AG09319 (cell line): ENCODE measurements around the gene HSFX3.
"Not testable (repeated sequence)": the region's sequence is repeated elsewhere in the genome, so short reads cannot be mapped to it uniquely, and the experiment has no call there.

Source experiments
- DNase-seq: peaks from one replicate; pipeline ENCODE4 v3.0.0-alpha.2; 2010; ENCODE audit warnings: low read depth; ENCODE audit errors: extremely low read depth
- TF ChIP-seq, protein P1 (sequence below): IDR thresholded peaks from 2 replicates; pipeline ENCODE4 v1.5.1; 2011; ENCODE audit warnings: low read depth, mild to moderate bottlenecking, inconsistent platforms, low read length, moderate library complexity

HSFX3 gene

GRCh38 chrX:149528381-149528780 lies 21.3 kb downstream of the HSFX3 start:
- TF ChIP-seq, protein P1, sequence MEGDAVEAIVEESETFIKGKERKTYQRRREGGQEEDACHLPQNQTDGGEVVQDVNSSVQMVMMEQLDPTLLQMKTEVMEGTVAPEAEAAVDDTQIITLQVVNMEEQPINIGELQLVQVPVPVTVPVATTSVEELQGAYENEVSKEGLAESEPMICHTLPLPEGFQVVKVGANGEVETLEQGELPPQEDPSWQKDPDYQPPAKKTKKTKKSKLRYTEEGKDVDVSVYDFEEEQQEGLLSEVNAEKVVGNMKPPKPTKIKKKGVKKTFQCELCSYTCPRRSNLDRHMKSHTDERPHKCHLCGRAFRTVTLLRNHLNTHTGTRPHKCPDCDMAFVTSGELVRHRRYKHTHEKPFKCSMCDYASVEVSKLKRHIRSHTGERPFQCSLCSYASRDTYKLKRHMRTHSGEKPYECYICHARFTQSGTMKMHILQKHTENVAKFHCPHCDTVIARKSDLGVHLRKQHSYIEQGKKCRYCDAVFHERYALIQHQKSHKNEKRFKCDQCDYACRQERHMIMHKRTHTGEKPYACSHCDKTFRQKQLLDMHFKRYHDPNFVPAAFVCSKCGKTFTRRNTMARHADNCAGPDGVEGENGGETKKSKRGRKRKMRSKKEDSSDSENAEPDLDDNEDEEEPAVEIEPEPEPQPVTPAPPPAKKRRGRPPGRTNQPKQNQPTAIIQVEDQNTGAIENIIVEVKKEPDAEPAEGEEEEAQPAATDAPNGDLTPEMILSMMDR = no peak
- DNase-seq = no peak

DNA sequence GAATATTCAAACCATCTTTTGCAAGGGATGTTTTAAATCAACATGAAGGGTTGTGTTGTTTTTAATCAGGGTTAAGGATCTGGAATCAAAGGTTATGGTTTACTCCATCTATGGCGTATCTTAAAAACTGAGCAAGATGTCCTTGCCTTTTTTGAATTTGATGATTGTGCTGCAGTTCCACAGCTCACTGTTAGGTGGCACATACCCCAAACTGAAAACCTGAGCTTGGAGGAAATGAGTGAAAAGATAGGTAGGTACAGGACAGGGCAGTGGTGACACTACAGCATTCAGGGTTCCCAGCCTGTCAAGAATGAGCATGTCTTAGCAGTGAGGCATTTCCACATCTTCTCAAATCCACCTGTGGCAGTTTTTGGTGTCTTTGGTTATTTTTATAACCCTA lies 22.0 kb downstream of the HSFX3 start:
- TF ChIP-seq, protein P1 = peak; percentile 55
- no peak for DNase-seq

- not testable (repeated sequence) for DNase-seq
Measured at GRCh38 chrX:149526318-149527033, 23.2 kb downstream of the HSFX3 start.

DNA sequence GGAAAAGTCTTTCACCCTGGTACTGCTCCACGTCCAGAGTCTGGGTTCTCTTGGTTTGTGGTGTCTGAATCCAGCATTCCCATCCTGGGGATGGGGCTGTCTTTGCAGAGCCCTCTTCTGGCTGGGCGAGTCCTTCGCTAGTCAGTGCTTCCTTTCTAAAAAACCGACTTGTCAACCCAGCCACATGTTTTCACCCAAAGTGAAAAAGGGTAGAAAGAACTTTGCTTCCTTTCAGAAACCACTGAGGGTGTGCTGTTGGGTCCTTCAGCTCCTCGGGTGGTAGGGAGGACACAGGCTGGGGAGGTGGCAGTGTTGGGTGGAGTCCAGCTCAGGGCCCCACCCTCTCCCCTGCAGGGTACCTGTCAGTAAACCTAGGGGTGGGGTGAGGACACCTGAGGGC lies 23.8 kb downstream of the HSFX3 start:
- DNase-seq = not testable (repeated sequence)

- not testable (repeated sequence) for DNase-seq
Measured at GRCh38 chrX:149525389-149525788, 24.3 kb downstream of the HSFX3 start.

DNA sequence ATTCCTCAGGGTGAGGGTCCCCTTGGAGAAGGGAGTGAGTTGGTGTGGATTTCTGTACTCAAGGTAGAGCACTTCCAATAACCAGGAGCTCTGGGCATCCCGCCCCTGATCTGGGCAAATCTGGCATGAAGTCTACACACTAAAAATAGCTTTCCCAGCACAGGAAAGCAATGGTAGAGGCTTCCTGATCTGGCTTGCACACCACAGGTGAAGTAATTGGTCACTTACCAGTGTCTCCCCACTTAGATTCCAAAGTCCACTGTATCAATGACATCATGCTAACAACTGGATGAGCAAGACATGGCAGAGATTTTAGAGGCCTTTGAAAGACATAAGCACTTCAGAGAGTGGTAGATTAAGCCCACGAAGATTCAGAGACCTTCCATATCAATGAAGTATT lies 26.8 kb downstream of the HSFX3 start:
- DNase-seq = no peak
- TF ChIP-seq, protein P1 = no peak

GRCh38 chrX:149521438-149521837 lies 28.3 kb downstream of the HSFX3 start:
- TF ChIP-seq, protein P1 = no peak
- DNase-seq = no peak

- not testable (repeated sequence) for DNase-seq
Measured at GRCh38 chrX:149520636-149521277, 29.0 kb downstream of the HSFX3 start.

DNA sequence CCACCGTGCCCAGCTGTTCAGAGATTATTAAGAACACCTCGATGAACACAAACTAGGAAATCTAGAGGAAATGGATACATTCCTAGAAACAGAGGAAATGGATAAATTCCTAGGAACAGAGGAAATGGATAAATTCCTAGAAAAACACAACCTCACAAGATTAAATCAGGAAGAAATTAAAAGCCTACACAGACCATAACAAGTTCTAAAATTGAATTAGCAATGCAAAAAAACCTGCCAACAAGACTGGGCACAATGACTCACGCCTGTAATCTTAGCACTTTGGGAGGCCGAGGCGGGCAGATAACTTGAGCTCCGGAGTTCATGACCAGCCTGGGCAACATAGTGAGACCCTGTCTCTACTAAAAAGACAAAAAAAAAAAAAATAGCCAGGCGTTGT lies 31.5 kb downstream of the HSFX3 start:
- DNase-seq = no peak

More for the DNA sequence above, 31.5 kb downstream of the HSFX3 start:
- TF ChIP-seq, protein P1 = no peak
